NCI-H345 treated with DMSO at 0.1 percent for 48 hours (cell line): Measurements from ENCODE around the gene KRT20.

Experiments
- DNase-seq: peaks from one replicate; lab custom pipeline; 2025; ENCODE audit not compliant: unreplicated experiment; lab: John Stamatoyannopoulos, UW

KRT20 gene

DNA sequence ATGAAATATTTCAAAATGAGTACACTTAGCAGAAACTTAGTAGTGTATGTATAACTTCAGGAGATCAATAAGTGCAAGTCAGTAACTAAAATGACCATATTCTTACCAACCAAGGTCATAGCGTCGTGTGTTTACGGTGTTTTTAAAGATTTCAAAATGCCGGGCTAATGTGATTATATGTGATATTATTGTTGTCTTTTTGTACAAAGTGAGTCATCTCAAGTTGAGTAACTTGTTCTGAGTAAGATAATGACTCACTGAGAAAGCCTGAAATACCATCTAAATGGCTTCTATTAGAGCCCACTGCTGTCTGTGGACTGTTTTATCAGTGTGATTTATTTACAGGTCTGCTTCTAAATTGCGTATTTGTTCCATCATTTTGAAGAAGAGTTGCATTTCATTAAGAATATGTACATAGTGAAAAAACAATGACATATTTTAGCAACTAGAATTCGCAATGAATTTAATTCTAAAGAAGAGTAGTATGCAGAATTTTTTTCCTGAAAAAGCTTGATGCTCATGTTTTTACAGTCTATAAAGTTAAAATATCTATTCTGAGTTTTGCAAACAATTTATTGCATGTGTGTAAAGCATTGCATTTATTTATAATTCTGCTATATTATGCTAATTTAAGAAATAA lies 30.7 kb downstream of the KRT20 start:
- no peak for DNase-seq

DNA sequence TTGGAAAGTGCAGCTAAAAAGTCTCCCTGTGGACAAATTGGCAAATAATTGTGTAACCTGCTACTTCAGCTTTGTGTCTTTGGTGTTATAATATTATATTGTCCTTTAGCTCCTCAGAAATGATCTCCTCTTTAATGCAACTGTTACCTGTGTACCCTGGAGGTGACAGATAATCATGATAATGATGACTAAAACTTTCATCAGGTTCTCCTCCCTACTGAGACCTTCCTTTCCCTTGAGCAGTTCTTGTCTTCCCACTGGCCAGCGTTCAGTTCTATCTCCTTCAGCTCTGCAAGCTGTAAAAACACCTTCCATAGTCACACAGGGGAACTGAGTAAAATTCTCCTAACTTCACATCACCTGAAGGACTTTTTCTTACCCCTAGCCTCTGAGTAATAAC lies 32.7 kb downstream of the KRT20 start:
- no peak for DNase-seq

DNA sequence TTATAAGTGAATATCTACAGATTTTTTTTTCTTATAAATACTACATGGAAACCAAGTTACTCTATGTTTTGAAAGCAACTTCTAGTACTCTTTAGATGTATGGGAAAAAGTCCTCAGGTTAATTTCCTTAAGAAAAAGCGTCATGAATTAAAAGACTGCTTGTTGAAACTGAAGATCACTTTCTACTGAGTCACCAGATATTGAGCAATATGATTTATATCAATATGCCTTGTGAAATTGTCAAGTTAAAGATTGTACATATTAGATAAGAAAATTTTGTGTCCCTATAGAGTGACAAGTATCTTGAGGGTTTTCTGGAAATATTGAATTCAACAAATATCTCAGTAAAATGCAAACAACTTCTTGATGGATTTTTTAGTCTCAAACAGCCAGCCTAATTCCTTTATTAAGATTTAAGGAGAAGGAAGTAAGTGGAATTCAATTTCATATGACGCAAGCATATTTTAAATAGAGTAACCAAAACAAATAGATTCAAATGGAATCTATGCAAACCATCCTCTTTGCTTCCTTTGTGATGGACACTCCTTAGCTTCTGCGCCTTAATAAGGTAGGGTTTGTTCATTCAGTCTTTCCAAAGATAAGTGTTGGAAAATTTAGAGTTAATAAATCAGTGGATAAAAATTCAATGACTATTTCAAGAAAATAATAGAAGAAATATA lies 34.6 kb downstream of the KRT20 start:
- DNase-seq = no peak

DNA sequence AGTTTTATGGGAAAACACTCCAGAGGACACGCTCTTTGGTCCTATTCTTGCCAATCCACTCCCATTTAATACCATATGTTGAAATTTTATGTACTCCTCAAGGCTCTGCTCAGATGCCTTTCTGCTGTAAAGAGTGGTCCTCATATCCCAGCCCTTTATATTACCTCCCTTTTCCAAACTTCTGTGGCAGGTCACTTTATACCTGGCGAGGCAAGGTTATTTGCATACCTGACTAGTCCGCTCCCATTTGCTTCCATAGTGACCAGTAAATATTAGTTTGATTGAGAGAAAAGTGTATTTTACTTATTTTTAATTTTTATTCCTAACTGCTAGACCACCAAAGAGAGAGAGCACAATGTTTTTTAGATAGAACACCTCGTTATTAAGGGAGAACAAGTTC lies 35.3 kb downstream of the KRT20 start:
- no peak for DNase-seq

DNA sequence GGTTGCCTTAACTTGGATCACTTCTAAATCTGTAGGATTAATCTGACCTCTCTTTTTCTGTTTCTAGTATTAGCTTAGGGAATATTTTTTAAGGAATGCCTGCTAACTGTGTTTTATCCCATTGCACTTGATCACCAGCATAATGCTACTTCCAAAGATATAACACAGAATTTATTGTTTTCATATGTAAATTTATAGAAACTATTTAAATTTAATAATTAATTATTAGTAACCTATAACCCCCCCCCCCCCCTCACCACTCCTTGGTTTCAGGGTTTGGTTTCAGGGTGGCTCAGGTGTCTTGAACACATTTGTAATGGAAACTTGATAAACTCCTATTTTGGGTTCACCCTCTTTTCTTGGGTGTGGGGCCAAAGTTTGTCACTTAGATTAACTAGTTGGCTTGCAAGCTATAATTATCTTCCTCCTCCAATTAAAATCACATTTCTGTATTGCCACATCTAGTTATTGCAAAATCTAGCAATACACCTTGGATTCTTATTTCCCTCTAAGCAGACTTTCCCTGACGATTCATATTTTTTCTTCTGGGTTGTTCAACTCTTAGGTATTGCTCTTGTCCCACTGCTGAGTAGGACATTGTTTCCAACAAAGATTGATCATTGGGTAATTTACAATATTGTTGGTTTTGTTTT lies 36.3 kb downstream of the KRT20 start:
- no peak for DNase-seq

DNA sequence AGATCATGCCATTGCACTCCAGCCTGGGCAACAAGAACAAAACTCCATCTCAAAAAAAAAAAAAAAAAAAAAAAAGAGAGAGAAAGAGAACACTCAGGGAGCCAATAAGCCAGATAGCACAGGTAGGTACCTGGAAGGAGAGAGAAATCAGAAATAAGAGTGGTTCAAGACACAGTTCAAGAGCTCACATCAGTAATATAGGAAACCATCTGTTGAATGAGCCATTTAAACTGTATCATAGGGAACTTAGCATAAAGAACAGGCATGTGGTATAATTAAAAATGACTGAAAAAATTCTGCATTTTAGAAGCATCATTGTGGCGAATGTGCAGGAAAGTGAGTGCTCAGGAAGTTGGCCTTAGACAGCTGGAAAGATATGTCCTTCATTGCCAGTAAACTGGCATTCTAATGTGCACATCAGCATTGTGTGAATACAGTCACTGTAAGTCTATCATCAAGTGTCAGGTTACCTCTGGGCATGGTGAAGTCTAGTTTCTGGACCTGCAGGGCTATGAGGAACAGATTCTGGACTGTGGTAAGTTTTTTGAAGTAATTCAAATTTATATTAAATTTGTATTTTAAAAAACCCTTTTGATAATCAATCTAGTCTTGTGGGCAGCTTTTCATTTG lies 38.4 kb downstream of the KRT20 start:
- no peak for DNase-seq

DNA sequence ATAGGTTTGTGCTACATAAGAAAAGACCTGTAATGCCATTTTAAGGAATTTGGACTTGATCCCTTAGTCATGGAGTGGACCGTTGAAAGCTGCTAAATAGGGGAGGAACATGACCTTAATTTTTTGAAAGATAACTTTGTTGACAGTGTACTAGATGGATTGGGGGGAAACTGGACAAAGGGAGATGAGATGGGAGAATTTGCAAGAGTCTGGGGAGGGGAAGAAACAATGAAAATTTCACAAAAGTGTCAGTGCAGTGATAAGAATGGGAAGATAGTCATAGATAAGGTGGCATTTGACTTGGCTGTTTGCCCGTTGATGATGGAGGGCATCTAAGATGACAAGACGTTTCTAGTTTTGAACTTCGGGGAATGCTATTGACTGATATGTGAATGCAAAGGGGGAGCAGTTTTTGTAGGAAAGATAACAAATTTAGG lies 40.4 kb downstream of the KRT20 start:
- DNase-seq = no peak

DNA sequence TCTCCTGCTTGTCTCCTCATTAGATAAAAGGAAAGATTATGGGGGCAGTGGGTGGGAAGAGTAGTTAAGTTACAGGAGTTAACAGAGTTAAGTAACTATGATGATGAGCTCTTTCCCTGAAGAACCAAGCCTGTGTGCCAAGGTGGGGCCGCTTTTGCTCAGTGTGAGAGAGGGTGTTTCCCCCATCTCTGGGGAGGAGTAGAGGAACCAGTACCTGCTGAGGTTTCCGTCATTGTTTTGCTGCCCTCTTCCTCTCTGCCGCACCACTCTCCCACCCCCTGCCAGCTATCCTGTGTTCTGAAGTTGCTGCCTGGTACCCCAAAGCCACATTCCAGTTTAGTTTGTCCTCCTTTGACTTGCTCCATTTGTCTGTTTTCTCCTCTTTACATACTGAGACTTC lies 41.8 kb downstream of the KRT20 start:
- no peak for DNase-seq

DNA sequence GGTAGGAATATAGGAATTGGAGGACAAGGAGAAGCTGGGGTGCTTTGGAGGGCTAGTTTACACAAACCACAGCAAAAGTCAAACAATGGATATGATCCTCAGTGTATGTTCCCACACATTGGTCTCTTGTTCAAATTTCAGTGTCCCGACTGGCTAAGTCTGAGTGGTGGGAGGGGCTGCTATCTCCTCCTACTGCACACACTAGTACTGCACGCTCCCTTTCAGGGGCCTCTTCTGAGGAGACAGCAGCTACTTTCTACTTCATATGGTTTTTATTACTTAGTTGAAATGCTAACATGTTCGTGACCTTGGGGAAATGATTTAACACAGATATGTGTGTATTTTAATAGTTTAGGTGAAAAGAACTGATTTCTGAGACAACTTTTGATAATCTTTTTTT lies 43.8 kb downstream of the KRT20 start:
- DNase-seq = no peak

DNA sequence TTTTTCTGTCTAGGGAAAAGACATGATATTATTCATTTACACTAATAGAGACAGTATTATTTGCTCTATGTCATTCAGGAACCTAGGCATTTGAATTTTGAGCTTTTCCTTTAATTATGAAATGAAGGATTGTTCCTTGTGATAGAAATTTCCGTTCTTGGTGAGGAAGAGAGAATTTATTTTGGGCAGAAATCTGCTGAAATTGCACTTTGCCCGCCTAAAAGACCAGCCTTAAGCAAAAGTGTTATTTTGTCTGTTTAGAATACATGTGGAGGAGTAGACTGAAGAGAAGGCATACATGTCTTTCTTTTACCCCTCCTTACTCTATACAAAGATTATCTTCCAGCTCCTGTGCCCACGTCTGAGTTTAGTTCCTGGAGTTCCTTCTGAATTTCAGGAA lies 45.8 kb downstream of the KRT20 start:
- no peak for DNase-seq

DNA sequence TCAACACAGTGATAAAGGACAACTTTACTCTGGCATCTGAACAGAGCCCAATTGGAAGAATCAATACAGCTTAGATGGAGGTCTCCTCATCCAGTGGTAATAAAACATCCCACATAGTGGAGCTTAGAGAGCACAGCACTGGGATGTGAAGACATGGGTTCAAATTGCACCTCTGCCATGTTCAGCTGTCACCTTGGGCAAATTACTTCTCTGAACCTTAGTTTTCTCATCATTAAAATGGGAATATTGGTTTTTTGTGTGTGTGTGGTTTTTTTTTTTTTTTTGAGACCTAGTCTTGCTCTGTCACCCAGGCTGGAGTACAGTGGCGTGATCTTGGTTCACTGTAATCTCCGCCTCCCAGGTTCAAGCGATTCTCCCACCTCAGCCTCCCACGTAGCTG lies 49.0 kb downstream of the KRT20 start:
- DNase-seq = no peak

DNA sequence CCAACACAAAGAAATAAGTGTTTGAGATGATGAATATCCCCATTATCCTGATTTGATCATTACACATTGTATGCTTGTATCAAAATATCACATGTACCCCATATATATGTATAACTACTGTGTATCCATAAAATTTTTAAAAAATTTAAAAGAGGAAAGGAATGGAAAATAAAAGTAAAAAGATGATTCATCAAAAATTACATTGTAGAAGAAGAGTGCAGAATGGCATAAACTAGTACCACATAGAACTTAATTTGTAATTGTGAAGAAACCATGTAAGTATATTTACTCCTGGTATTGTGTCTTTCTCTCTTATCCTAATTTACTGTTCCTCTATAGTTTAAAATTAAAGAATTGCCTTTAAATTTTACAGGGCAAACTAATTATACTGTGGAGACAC lies 51.2 kb downstream of the KRT20 start:
- no peak for DNase-seq

DNA sequence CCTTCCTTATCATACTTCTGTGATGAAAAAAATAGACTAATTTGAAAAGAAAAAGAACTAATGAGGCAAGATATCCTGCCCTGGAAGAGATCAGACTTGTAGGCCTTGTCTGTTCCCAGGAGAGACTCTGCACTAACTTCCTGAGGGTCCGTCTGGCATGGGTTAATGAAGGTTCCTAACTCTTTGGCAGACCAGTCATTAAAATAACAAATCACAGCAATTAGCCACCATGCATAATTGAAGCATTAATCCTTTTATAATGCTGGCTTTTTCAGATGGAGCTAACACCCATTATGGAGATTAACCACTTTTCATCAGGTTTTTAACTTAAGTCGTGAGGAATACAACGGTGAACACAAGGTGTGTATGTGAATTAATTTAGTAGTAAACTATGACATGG lies 52.2 kb downstream of the KRT20 start:
- no peak for DNase-seq

DNA sequence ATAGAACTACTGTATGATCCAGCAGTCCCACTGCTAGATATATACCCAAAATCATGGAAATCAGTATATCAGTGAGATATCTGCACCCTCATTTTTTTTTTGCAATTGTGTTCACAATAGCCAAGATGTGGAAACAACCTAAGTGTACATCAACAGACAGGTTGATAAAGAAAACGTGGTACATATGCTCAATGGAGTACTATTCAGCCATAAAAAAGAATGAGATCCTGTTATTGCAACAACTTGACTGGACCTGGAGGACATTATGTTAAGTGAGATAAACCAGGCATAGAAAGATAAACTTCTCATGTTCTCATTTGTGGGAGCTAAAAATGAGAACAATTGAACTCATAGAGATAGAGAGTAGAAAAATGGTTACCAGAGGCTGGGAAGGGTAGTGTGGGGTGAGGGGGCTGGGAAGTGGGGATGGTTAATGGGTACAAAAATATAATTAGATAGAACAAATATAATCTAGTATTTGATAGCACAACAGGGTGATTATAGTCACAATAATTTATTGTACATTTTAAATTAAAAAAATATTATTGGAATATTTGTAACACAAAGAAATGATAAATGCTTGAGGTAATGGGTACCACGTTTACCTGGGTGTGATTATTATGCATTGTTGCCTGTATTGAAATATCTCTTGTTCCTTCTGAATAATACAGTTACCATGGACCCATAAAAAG lies 54.8 kb downstream of the KRT20 start:
- no peak for DNase-seq

DNA sequence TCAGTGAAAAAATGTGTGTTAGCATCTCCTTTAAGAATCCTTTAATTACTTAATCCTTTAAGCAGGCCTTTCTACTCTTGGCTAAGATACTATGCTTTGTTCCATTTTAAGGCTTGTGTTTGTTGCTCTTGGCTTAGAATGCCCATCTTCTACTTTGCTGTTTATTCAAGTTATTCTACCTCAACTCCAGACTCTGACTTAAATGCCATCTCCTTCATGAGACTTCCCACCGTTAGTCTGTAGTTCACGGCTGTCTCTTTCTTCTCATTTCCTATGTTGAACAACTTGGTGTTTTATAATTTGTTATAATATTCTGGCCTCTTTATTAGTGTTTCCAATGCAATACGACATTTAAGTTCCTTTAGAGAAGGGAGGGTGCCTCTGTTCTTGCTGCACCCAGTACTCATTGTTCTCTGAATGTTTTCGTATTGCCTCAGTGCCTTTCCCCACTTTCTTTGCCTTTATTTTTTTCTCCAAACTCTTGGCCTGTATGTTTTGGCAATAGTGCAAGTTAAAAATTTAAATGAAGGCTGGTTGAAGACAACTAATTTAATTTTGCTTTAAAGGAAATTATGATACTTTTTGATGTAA lies 56.5 kb downstream of the KRT20 start:
- no peak for DNase-seq

DNA sequence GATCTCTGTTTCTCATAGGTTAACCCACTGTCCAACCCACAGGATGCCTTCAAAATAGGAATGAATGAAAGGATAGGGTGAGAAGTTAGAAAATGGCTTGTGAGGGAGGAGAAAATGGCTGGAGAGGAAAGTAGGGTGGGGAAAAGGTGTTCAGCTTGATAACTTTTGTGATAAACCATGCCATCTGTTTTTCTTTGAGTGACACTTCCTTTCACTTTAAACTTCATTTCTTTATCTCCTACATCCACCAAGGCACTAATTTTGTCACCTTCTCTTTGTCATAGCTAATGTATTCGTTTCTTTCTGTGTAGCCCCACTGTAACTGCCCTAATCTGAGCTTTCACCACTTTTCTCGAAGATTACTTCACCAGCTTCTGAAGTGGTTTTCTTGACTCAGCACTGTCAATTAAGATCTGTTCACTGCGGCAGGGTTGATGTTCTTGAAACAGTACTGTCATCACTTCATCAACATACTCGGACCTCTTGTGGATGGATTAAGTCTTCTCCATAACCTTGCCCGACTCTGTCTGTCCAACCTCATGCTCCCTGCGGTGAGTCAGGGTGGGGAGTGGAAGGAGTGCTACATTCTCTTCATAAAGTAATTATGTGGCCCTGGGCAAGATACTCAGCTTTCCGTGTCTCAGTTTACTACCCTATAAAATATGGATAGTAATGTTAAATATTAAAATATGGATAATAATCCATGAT lies 57.1 kb downstream of the KRT20 start:
- no peak for DNase-seq
